H9 (cell line): ENCODE measurements around the gene BPIFB1. TPM values are rescaled to one million over a fixed set of nuclear protein-coding genes. Genes with fewer than 3 reads are reported as not detected.

Source experiments
- DNase-seq: peaks from one replicate; pipeline ENCODE4 v3.0.0-alpha.2; 2017
- H2AFZ ChIP-seq: one replicate; pipeline ENCODE4 v1.6.1; 2013; ENCODE audit warnings: mild to moderate bottlenecking, low read length, control low read depth, moderate library complexity
- H2AK5ac ChIP-seq: 2 replicates; pipeline ENCODE4 v1.6.1; 2013; ENCODE audit warnings: low read length, control low read depth, mixed read lengths; ENCODE audit not compliant: insufficient read length
- H2BK120ac ChIP-seq: one replicate; pipeline ENCODE4 v1.6.1; 2013; ENCODE audit warnings: low read depth, mild to moderate bottlenecking, low read length, control low read depth, inconsistent platforms; ENCODE audit not compliant: poor library complexity, severe bottlenecking
- H2BK12ac ChIP-seq: 2 replicates; pipeline ENCODE4 v1.6.1; 2013; ENCODE audit warnings: low read length, control low read depth, mixed read lengths, low read depth; ENCODE audit not compliant: insufficient read length
- H2BK15ac ChIP-seq: 2 replicates; pipeline ENCODE4 v1.6.1; 2013; ENCODE audit warnings: low read depth, low read length, control low read depth
- H2BK20ac ChIP-seq: one replicate; pipeline ENCODE4 v1.6.1; 2013; ENCODE audit warnings: low read depth, mild to moderate bottlenecking, low read length, control low read depth, inconsistent platforms; ENCODE audit not compliant: poor library complexity, severe bottlenecking
- H2BK5ac ChIP-seq: 2 replicates; pipeline ENCODE4 v1.6.1; 2013; ENCODE audit warnings: low read length, control low read depth, mixed read lengths; ENCODE audit not compliant: insufficient read length
- H3K14ac ChIP-seq: 2 replicates; pipeline ENCODE4 v1.6.1; 2013; ENCODE audit warnings: low read length, control low read depth; ENCODE audit not compliant: insufficient read depth
- H3K18ac ChIP-seq: 2 replicates; pipeline ENCODE4 v1.6.1; 2013; ENCODE audit warnings: low read depth, mild to moderate bottlenecking, mixed read lengths, low read length, control low read depth; ENCODE audit not compliant: insufficient read length
- H3K23ac ChIP-seq: 2 replicates; pipeline ENCODE4 v1.6.1; 2013; ENCODE audit warnings: low read length, control low read depth, mixed read lengths, low read depth; ENCODE audit not compliant: insufficient read length
- H3K23me2 ChIP-seq: 2 replicates; pipeline ENCODE4 v1.6.1; 2013; ENCODE audit warnings: low read depth, mild to moderate bottlenecking, mixed read lengths, low read length, control low read depth; ENCODE audit not compliant: insufficient read length, poor library complexity, severe bottlenecking
- H3K27ac ChIP-seq: 2 replicates; pipeline ENCODE4 v1.5.1; 2013; ENCODE audit warnings: low read length, control low read depth, mixed read lengths, low read depth; ENCODE audit not compliant: insufficient read length
- H3K27me3 ChIP-seq: 2 replicates; pipeline ENCODE4 v1.6.1; 2013; ENCODE audit warnings: low read length, control low read depth, inconsistent platforms; ENCODE audit not compliant: insufficient read depth
- H3K4ac ChIP-seq: 2 replicates; pipeline ENCODE4 v1.6.1; 2013; ENCODE audit warnings: low read depth, mild to moderate bottlenecking, control low read depth, inconsistent platforms, low read length, moderate library complexity
- H3K4me1 ChIP-seq: 2 replicates; pipeline ENCODE4 v1.6.1; 2013; ENCODE audit warnings: low read length, control low read depth, inconsistent platforms; ENCODE audit not compliant: insufficient read depth
- H3K4me2 ChIP-seq: 2 replicates; pipeline ENCODE4 v1.6.1; 2013; ENCODE audit warnings: low read length, control low read depth, mixed read lengths; ENCODE audit not compliant: insufficient read length, insufficient read depth
- H3K56ac ChIP-seq: 2 replicates; pipeline ENCODE4 v1.6.1; 2013; ENCODE audit warnings: low read depth, mild to moderate bottlenecking, mixed read lengths, low read length, control low read depth; ENCODE audit not compliant: insufficient read length
- H3K79me1 ChIP-seq: 2 replicates; pipeline ENCODE4 v1.6.1; 2013; ENCODE audit warnings: low read depth, mild to moderate bottlenecking, moderate library complexity, low read length, control low read depth, inconsistent platforms; ENCODE audit not compliant: insufficient read depth, poor library complexity, severe bottlenecking
- H3K79me2 ChIP-seq: 2 replicates; pipeline ENCODE4 v1.6.1; 2013; ENCODE audit warnings: low read length, control low read depth, inconsistent platforms; ENCODE audit not compliant: insufficient read depth
- H3K9ac ChIP-seq: 2 replicates; pipeline ENCODE4 v1.6.1; 2013; ENCODE audit warnings: low read length, control low read depth, mixed read lengths; ENCODE audit not compliant: insufficient read length; ENCODE audit errors: extremely low read depth
- H3K9me3 ChIP-seq: one replicate; pipeline ENCODE4 v1.6.1; 2013; ENCODE audit warnings: low read depth, low read length, inconsistent platforms; ENCODE audit not compliant: control insufficient read depth
- H3T11ph ChIP-seq: one replicate; pipeline ENCODE4 v1.6.1; 2013; ENCODE audit warnings: mild to moderate bottlenecking, low read length, control low read depth, inconsistent platforms
- H4K20me1 ChIP-seq: one replicate; pipeline ENCODE4 v1.6.1; 2013; ENCODE audit not compliant: control insufficient read depth, insufficient read length, insufficient read depth
- H4K5ac ChIP-seq: 2 replicates; pipeline ENCODE4 v1.6.1; 2013; ENCODE audit warnings: low read depth, mild to moderate bottlenecking, mixed read lengths, low read length, control low read depth; ENCODE audit not compliant: insufficient read length
- H4K8ac ChIP-seq: replicated peaks from 2 replicates; pipeline ENCODE4 v1.6.1; 2013; ENCODE audit warnings: low read length, control low read depth, mixed read lengths, low read depth; ENCODE audit not compliant: insufficient read length
- H4K91ac ChIP-seq: 2 replicates; pipeline ENCODE4 v1.6.1; 2013; ENCODE audit warnings: low read depth, mild to moderate bottlenecking, moderate library complexity, mixed read lengths, low read length, control low read depth; ENCODE audit not compliant: insufficient read length
- H3K27ac Mint-ChIP-seq, 3 experiments: 2 replicates in 2 of 3; 3 replicates in 1 of 3; pipeline ENCODE4 v1.8.0; 2020 to 2021; ENCODE audit warnings: mixed read lengths in 3 of 3, mild to moderate bottlenecking in 1 of 3, moderate library complexity in 1 of 3
- H3K27me3 Mint-ChIP-seq: 2 replicates; pipeline ENCODE4 v1.8.0; 2021; ENCODE audit warnings: low read depth, mild to moderate bottlenecking, moderate library complexity, mixed read lengths
- H3K36me3 Mint-ChIP-seq, 3 experiments: 2 replicates in 2 of 3; 3 replicates in 1 of 3; pipeline ENCODE4 v1.8.0; 2020 to 2021; ENCODE audit warnings: low read depth in 3 of 3, mixed read lengths in 3 of 3; ENCODE audit not compliant: insufficient read depth in 1 of 3
- H3K4me1 Mint-ChIP-seq, 2 experiments: 2 replicates each; pipeline ENCODE4 v1.8.0; 2020; ENCODE audit warnings: mixed read lengths in 2 of 2
- H3K4me3 Mint-ChIP-seq, 2 experiments: 2 replicates in 1 of 2; 3 replicates in 1 of 2; pipeline ENCODE4 v1.8.0; 2020 to 2021; ENCODE audit warnings: mild to moderate bottlenecking in 2 of 2, mixed read lengths in 2 of 2, moderate library complexity in 1 of 2
- H3K9me3 Mint-ChIP-seq, 2 experiments: 2 replicates in 1 of 2; 3 replicates in 1 of 2; pipeline ENCODE4 v1.8.0; 2020; ENCODE audit warnings: mild to moderate bottlenecking in 2 of 2, mixed read lengths in 2 of 2, moderate library complexity in 1 of 2
- WGBS: extraction: QIAGEN DNeasy Blood & Tissue Kit; methylation state at CpG from one replicate; pipeline ENCODE4 v1.1.7; 2013; ENCODE audit warnings: missing lambda C conversion rate, low lambda C conversion rate, mixed read lengths; ENCODE audit not compliant: insufficient read length; ENCODE audit errors: extremely low coverage; 5-methylcytosine and 5-hydroxymethylcytosine counted together
- total RNA-seq: library from RNA; stranded (reverse); gene quantifications from 2 replicates; pipeline ENCODE4 v1.2.1, GENCODE V29; 2021
- TF ChIP-seq, protein P1 (sequence below): fragments of 200-600 bp; sonication (generic); conservative IDR thresholded peaks from 3 replicates; pipeline ENCODE4 v1.8.0; 2021; ENCODE audit warnings: antibody characterized with exemption, mild to moderate bottlenecking

The BPIFB1 gene
- total RNA-seq, 1 experiment from 2014 or later, result not detected

DNA sequence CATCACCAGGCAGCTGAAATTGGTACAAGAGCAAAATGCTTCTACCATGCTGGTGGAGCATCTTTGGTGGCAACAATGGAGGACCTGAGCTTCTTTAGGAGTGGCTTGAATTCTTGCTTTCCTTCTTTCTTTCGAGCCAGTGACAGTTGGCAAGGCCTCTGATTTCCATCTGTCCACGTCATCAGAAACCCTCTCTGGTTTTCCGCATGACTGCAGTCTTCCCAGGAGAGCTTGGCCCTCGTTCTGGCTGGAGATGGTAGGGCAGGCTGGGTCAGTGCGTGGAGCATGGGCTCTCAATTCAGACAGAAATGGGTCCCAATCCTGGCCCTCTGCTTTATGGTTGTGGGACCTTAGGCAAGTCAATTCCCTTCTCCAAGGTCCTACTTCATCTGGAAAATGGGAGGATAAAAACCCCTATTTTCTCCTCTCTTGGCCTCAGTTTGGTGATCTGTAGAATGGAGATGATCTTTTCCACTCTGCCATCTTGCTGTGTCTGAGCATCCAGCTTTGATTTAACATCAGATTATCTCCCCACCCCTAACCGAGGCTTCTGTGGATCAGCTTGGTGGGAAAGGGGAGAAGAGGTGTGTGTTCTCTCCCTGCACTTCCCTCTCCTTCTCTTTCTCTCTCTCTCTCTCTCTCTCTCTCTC lies 3.6 kb upstream of the BPIFB1 start:
- no peaks in the 10 kb centered on the region for H3K27me3 ChIP-seq
- no peak overlapping the region for H3K27ac Mint-ChIP-seq
- no CpG with 5 or more reads among the region's 6 CpGs for WGBS

More for the DNA sequence above, 3.6 kb upstream of the BPIFB1 start:
- no peak overlapping the region for H3K27ac ChIP-seq
- H3K4ac ChIP-seq, result no peak overlapping the region
- no peak overlapping the region for H3K9ac ChIP-seq
- no peak overlapping the region for H2BK20ac ChIP-seq
- H4K91ac ChIP-seq, result no peak overlapping the region
- H3K36me3 Mint-ChIP-seq, result no peaks in the 10 kb centered on the region
- H2BK12ac ChIP-seq, result no peak overlapping the region
- DNase-seq, result no peak
- no peaks in the 10 kb centered on the region for H3K79me1 ChIP-seq
- H3K4me1 ChIP-seq, result no peaks in the 10 kb centered on the region; the same call in 1 of the 2 replicates
- H2AK5ac ChIP-seq, result no peak overlapping the region
- no peaks in the 10 kb centered on the region for H3K9me3 ChIP-seq
- H3K18ac ChIP-seq, result no peak overlapping the region
- H3K9me3 Mint-ChIP-seq, result no peaks in the 10 kb centered on the region
- H2BK15ac ChIP-seq, result no peak overlapping the region
- no peak overlapping the region for H4K5ac ChIP-seq
- TF ChIP-seq, protein P1, sequence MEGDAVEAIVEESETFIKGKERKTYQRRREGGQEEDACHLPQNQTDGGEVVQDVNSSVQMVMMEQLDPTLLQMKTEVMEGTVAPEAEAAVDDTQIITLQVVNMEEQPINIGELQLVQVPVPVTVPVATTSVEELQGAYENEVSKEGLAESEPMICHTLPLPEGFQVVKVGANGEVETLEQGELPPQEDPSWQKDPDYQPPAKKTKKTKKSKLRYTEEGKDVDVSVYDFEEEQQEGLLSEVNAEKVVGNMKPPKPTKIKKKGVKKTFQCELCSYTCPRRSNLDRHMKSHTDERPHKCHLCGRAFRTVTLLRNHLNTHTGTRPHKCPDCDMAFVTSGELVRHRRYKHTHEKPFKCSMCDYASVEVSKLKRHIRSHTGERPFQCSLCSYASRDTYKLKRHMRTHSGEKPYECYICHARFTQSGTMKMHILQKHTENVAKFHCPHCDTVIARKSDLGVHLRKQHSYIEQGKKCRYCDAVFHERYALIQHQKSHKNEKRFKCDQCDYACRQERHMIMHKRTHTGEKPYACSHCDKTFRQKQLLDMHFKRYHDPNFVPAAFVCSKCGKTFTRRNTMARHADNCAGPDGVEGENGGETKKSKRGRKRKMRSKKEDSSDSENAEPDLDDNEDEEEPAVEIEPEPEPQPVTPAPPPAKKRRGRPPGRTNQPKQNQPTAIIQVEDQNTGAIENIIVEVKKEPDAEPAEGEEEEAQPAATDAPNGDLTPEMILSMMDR, result no peak
- H3K27me3 Mint-ChIP-seq, result peaks cover 11% of the 10 kb centered on the region
- H3K23ac ChIP-seq, result no peak overlapping the region
- H3K79me2 ChIP-seq, result no peaks in the 10 kb centered on the region
- H3K4me3 Mint-ChIP-seq, result no peak overlapping the region
- no peak overlapping the region for H2BK120ac ChIP-seq
- no peak overlapping the region for H3K4me2 ChIP-seq
- H3K56ac ChIP-seq, result no peak overlapping the region
- H2AFZ ChIP-seq, result no peak overlapping the region
- H4K20me1 ChIP-seq, result peaks cover 2% of the 10 kb centered on the region
- H3K23me2 ChIP-seq, result no peaks in the 10 kb centered on the region
- H4K8ac ChIP-seq, result no peak overlapping the region
- no peak overlapping the region for H3K14ac ChIP-seq
- H3K4me1 Mint-ChIP-seq, result peaks cover 17 to 31% of the 10 kb centered on the region in 2 experiments
- no peak overlapping the region for H3T11ph ChIP-seq
- H2BK5ac ChIP-seq, result no peak overlapping the region
